ENCODE measurements around the gene RCBTB1.
"Not testable (repeated sequence)": the region's sequence is repeated elsewhere in the genome, so short reads cannot be mapped to it uniquely, and the experiment has no call there.

The RCBTB1 gene

DNA sequence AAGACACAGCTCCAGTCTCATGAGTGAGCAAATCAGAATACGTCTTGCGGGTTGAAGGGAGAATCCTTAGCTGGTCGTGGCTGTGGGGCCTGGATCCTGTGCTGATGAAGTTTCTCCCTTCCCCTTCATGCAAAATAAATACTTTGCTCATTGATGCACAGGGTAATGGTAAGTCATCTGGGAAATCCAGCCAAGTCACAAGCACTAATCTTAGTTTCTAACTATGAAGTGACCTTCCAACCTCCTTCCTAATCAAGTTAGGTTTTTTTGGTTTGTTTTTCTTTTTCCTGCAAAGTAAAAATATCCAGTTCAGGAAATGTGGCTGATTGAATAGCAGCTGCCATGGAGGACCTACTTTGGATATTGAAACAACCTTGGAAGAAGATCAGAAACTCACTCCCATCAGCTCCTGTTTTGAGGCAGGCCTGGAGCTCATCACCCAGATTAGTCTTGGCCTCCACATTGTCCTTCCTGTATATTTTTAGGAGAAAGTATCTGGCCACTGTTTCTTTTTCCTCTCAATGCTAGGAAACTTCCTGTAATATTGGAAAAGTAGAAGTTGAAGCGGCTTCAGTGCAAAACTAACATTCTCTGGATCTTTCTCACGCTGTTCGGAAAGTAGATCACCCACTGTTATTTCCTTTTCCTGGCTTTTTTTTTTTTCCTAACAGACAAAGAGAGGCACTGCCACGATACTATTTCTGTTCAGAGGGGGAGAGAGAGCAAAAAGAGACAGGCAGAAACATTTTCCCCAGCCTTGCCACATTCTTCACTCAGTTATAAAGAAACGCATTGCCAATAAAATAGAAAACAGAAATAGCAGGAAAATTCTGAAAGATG is 30.7 kb upstream of the RCBTB1 start:
- TF ChIP-seq, protein P1, sequence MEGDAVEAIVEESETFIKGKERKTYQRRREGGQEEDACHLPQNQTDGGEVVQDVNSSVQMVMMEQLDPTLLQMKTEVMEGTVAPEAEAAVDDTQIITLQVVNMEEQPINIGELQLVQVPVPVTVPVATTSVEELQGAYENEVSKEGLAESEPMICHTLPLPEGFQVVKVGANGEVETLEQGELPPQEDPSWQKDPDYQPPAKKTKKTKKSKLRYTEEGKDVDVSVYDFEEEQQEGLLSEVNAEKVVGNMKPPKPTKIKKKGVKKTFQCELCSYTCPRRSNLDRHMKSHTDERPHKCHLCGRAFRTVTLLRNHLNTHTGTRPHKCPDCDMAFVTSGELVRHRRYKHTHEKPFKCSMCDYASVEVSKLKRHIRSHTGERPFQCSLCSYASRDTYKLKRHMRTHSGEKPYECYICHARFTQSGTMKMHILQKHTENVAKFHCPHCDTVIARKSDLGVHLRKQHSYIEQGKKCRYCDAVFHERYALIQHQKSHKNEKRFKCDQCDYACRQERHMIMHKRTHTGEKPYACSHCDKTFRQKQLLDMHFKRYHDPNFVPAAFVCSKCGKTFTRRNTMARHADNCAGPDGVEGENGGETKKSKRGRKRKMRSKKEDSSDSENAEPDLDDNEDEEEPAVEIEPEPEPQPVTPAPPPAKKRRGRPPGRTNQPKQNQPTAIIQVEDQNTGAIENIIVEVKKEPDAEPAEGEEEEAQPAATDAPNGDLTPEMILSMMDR (IDR thresholded peaks at IDR 0.05; ENCODE audit: extremely low read depth, missing control alignments): no peak

GRCh38 chr13:49612042-49612441 is 26.7 kb upstream of the RCBTB1 start:
- not testable (repeated sequence) for DNase-seq (ENCODE audit: low spot score)

More for the DNA sequence above, 30.7 kb upstream of the RCBTB1 start:
- no peak for DNase-seq (ENCODE audit: low spot score)

GRCh38 chr13:49610176-49610575 is 24.8 kb upstream of the RCBTB1 start:
- no peak for DNase-seq (ENCODE audit: low spot score)
- TF ChIP-seq, protein P1 (IDR thresholded peaks at IDR 0.05; ENCODE audit: extremely low read depth, missing control alignments): no peak

DNA sequence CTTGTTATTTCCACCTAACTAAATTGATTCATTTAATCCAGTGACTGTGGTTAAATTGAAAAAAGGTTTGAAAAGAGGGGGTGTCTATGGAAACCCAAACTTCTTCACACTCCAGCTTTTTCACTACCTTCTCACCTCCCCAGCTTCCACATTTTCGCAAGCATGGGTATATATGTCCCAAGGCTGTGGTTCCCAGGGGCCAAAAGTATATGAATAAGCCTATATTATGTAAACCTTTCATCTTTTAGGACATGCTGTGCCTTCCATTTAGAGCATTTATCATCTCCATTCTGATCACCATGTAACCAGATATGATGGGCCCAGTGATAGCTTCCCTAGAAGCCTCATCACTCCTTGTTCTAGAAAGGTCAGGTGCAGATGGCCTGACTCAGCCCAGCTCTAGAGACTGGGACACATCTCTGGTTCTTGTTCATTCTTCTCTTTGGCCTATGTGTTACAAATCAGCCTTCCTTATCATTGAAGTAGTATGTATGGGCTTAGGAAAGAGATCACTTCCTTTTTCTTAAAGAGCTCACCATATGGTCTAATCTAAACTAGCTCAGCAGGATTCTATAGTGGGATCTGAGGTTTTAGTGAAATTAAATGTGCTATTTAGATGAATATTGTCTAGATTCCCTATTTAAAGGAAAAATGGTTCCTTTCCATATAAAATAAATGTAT is 23.4 kb upstream of the RCBTB1 start:
- TF ChIP-seq, protein P1 (IDR thresholded peaks at IDR 0.05; ENCODE audit: extremely low read depth, missing control alignments): no peak
- DNase-seq (ENCODE audit: low spot score): no peak

GRCh38 chr13:49607761-49608160 is 22.4 kb upstream of the RCBTB1 start:
- no peak for DNase-seq (ENCODE audit: low spot score)
- TF ChIP-seq, protein P1 (IDR thresholded peaks at IDR 0.05; ENCODE audit: extremely low read depth, missing control alignments): no peak

- DNase-seq (ENCODE audit: low spot score): peak; percentile 83
- TF ChIP-seq, protein P1 (IDR thresholded peaks at IDR 0.05; ENCODE audit: extremely low read depth, missing control alignments): peak; percentile 85
These were observed 21.6 kb upstream of the RCBTB1 start for GRCh38 chr13:49606747-49607648.

- TF ChIP-seq, protein P1 (IDR thresholded peaks at IDR 0.05; ENCODE audit: extremely low read depth, missing control alignments): no peak
- no peak for DNase-seq (ENCODE audit: low spot score)
These were observed 19.2 kb upstream of the RCBTB1 start for GRCh38 chr13:49604570-49604969.

DNA sequence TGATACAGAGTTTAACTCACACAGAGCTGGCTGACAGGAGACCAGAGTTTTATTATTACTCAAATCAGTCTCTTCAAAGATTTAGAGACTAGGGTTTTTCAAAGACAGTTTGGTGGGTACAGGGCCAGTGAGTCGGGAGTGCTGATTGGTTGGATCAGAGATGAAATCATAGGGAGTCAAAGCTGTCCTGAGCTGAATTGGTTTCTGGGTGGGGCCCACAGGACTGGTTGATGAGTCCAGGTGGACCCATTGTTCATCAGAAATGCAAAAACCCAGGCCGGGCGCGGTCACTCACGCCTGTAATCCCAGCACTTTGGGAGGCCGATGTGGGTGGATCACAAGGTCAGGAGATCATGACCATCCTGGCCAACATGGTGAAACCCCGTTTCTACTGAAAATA is 17.3 kb upstream of the RCBTB1 start:
- not testable (repeated sequence) for DNase-seq (ENCODE audit: low spot score)
